IMR-90 (cell line): Measurements from ENCODE around the gene TACR2. TPM values are rescaled to one million over a fixed set of nuclear protein-coding genes. Genes with fewer than 3 reads are reported as not detected.

ENCODE experiments used
- ATAC-seq: fragments of 200-7000 bp; cut with Tn5 transposase; 2 replicates; pipeline ENCODE4 v1.9.1; 2020; ENCODE audit warnings: low read depth, mild to moderate bottlenecking, moderate library complexity
- BruUV-seq: library from RNA; stranded (reverse); fragments of 400-500 nt; replicated peaks from 2 replicates; lab custom pipeline; 2021; lab: Mats Ljungman, UMichigan
- CTCF ChIA-PET: fragments of 300-600 bp; formaldehyde crosslinking; extraction: SDS; loops from one replicate; lab custom pipeline; 2021; ENCODE audit warnings: antibody characterized with exemption; lab: Yijun Ruan, JAX
- POLR2A ChIA-PET: fragments of 300-600 bp; sonication (Branson Sonifier 250); formaldehyde crosslinking; loops from one replicate; lab custom pipeline; 2022; ENCODE audit warnings: antibody characterized with exemption; ENCODE audit not compliant: unreplicated experiment; lab: Charles Lee
- DNase-seq: peaks from one replicate; pipeline ENCODE4 v3.0.0; 2013
- H2AFZ ChIP-seq: replicated peaks from 2 replicates; pipeline ENCODE3; 2013; ENCODE audit warnings: low read length, mild to moderate bottlenecking; ENCODE audit not compliant: poor library complexity
- H2AK5ac ChIP-seq: 2 replicates; pipeline ENCODE4 v1.6.1; 2013; ENCODE audit warnings: low read depth, low read length, inconsistent platforms
- H2AK9ac ChIP-seq: replicated peaks from 2 replicates; pipeline ENCODE3; 2013; ENCODE audit warnings: mild to moderate bottlenecking, low read depth, low read length, moderate library complexity; ENCODE audit not compliant: poor library complexity
- H2BK120ac ChIP-seq: 2 replicates; pipeline ENCODE4 v1.6.1; 2013; ENCODE audit warnings: low read depth, low read length, inconsistent platforms
- H2BK15ac ChIP-seq: 3 replicates; pipeline ENCODE4 v1.6.1; 2013; ENCODE audit warnings: low read depth, low read length, inconsistent platforms
- H2BK20ac ChIP-seq: 2 replicates; pipeline ENCODE4 v1.6.1; 2013; ENCODE audit warnings: low read depth, mild to moderate bottlenecking, inconsistent platforms, low read length, moderate library complexity
- H2BK5ac ChIP-seq: 2 replicates; pipeline ENCODE4 v1.6.1; 2013; ENCODE audit warnings: mild to moderate bottlenecking, low read depth, low read length, inconsistent platforms; ENCODE audit not compliant: poor library complexity, severe bottlenecking
- H3K14ac ChIP-seq: replicated peaks from 2 replicates; pipeline ENCODE4 v1.6.1; 2013; ENCODE audit warnings: low read depth, low read length, inconsistent platforms
- H3K18ac ChIP-seq: 2 replicates; pipeline ENCODE4 v1.6.1; 2013; ENCODE audit warnings: low read depth, low read length, control low read depth
- H3K23ac ChIP-seq: 2 replicates; pipeline ENCODE4 v1.6.1; 2013; ENCODE audit warnings: low read depth, low read length, inconsistent platforms
- H3K27ac ChIP-seq: 2 replicates; pipeline ENCODE4 v1.5.1; 2013; ENCODE audit warnings: mild to moderate bottlenecking, control low read depth, low read length; ENCODE audit not compliant: insufficient read depth
- H3K27me3 ChIP-seq: 2 replicates; pipeline ENCODE4 v1.6.1; 2013; ENCODE audit warnings: low read length; ENCODE audit not compliant: control insufficient read depth, insufficient read depth
- H3K36me3 ChIP-seq: 2 replicates; pipeline ENCODE4 v1.6.1; 2013; ENCODE audit warnings: low read length, mixed read lengths; ENCODE audit not compliant: control insufficient read depth, insufficient read depth
- H3K4ac ChIP-seq: 2 replicates; pipeline ENCODE4 v1.6.1; 2013; ENCODE audit warnings: low read depth, low read length, inconsistent platforms
- H3K4me1 ChIP-seq: 2 replicates; pipeline ENCODE4 v1.6.1; 2013; ENCODE audit warnings: low read length, mixed read lengths; ENCODE audit not compliant: control insufficient read depth, insufficient read depth
- H3K4me2 ChIP-seq: 2 replicates; pipeline ENCODE4 v1.6.1; 2013; ENCODE audit warnings: low read depth, mild to moderate bottlenecking, control low read depth, low read length, moderate library complexity
- H3K4me3 ChIP-seq: 2 replicates; pipeline ENCODE4 v1.5.1; 2013; ENCODE audit warnings: low read depth, mild to moderate bottlenecking, control low read depth, low read length, moderate library complexity; ENCODE audit not compliant: insufficient read depth
- H3K56ac ChIP-seq: 2 replicates; pipeline ENCODE4 v1.6.1; 2013; ENCODE audit warnings: low read length, inconsistent platforms; ENCODE audit not compliant: insufficient read depth; ENCODE audit errors: extremely low read depth
- H3K79me1 ChIP-seq, 2 experiments: 2 replicates each; pipeline ENCODE4 v1.6.1; 2013; ENCODE audit warnings: low read length in 2 of 2, inconsistent platforms in 1 of 2, low read depth in 1 of 2
- H3K9ac ChIP-seq: 2 replicates; pipeline ENCODE4 v1.6.1; 2013; ENCODE audit warnings: low read depth, low read length, control low read depth
- H3K9me1 ChIP-seq: 2 replicates; pipeline ENCODE4 v1.6.1; 2013; ENCODE audit warnings: low read length, inconsistent platforms; ENCODE audit not compliant: insufficient read depth
- H3K9me3 ChIP-seq: 2 replicates; pipeline ENCODE4 v1.6.1; 2013; ENCODE audit warnings: low read length; ENCODE audit not compliant: control insufficient read depth, insufficient read depth
- H4K20me1 ChIP-seq: 2 replicates; pipeline ENCODE4 v1.6.1; 2013; ENCODE audit warnings: low read length, inconsistent platforms; ENCODE audit not compliant: insufficient read depth
- H4K5ac ChIP-seq: 2 replicates; pipeline ENCODE4 v1.6.1; 2013; ENCODE audit warnings: mild to moderate bottlenecking, low read depth, low read length, control low read depth
- H4K8ac ChIP-seq, 2 experiments: 2 replicates each; pipeline ENCODE4 v1.6.1; 2013; ENCODE audit warnings: low read depth in 2 of 2, low read length in 2 of 2, control low read depth in 1 of 2, inconsistent platforms in 1 of 2
- H4K91ac ChIP-seq: 2 replicates; pipeline ENCODE4 v1.6.1; 2013; ENCODE audit warnings: low read depth, low read length, inconsistent platforms; ENCODE audit not compliant: insufficient read depth
- CEBPB ChIP-seq: IDR thresholded peaks from 2 replicates; pipeline ENCODE4 v1.6.1; 2012; ENCODE audit warnings: low read depth, low read length, improper control_type of control experiment
- FOS ChIP-seq: fragments of 150-350 bp; IDR thresholded peaks from 2 replicates; pipeline ENCODE4 v1.6.1; 2016; ENCODE audit warnings: low read depth, low read length
- MAFK ChIP-seq: IDR thresholded peaks from 2 replicates; pipeline ENCODE4 v1.6.1; 2012; ENCODE audit warnings: low read depth, low read length, improper control_type of control experiment
- NFE2L2 ChIP-seq: fragments of 150-350 bp; IDR thresholded peaks from 2 replicates; pipeline ENCODE4 v1.6.1; 2016; ENCODE audit warnings: low read depth, mild to moderate bottlenecking, low read length
- POLR2A ChIP-seq: IDR thresholded peaks from 2 replicates; pipeline ENCODE4 v1.6.1; 2012; ENCODE audit warnings: mild to moderate bottlenecking, low read depth, low read length
- RCOR1 ChIP-seq: IDR thresholded peaks from 2 replicates; pipeline ENCODE4 v1.6.1; 2012; ENCODE audit warnings: mild to moderate bottlenecking, low read length, improper control_type of control experiment; ENCODE audit not compliant: insufficient replicate concordance
- WGBS, 2 experiments: methylation state at CpG; one replicate each; pipeline versions ENCODE4 v1.1.5 to v1.1.7; 2013; ENCODE audit warnings: missing lambda C conversion rate in 2 of 2; ENCODE audit not compliant: insufficient read length in 1 of 2; ENCODE audit errors: extremely low coverage in 2 of 2; 5-methylcytosine and 5-hydroxymethylcytosine counted together
- dilution Hi-C: fragments of 300-500 bp; cut with HindIII; formaldehyde crosslinking; loops from one replicate; pipeline ENCODE4 v1.14.3; 2018; ENCODE audit warnings: low sequenced_read_pairs; ENCODE audit not compliant: unreplicated experiment
- in situ Hi-C: fragments of 300-500 bp; cut with MboI; formaldehyde crosslinking; loops from 3 replicates; pipeline ENCODE4 v1.14.3; 2019; ENCODE audit warnings: low sequenced_read_pairs, inconsistent platforms, mixed read lengths
- intact Hi-C: fragments of 100-400 bp; cut with micrococcal nuclease; formaldehyde crosslinking; loops from 2 replicates; pipeline ENCODE4 v1.10.0; 2022
- polyA plus RNA-seq, 3 experiments: library from polyadenylated mRNA; depleted of rRNA; stranded (reverse); fragments of >200 nt; gene quantifications; 2 replicates each; pipeline ENCODE4 v1.2.3, GENCODE V29; 2012; ENCODE audit warnings: low replicate concordance in 1 of 3
- total RNA-seq: library from RNA; depleted of rRNA; stranded (reverse); fragments of >200 nt; gene quantifications from 2 replicates; pipeline ENCODE4 v1.2.3, GENCODE V29; 2012
- TF ChIP-seq, protein P1 (sequence below): fragments of 150-350 bp; IDR thresholded peaks from 2 replicates; pipeline ENCODE4 v1.6.1; 2017; ENCODE audit warnings: mild to moderate bottlenecking, antibody characterized with exemption, low read length, low read depth
- TF ChIP-seq, protein P2 (sequence below): conservative IDR thresholded peaks from 2 replicates; pipeline ENCODE4 v1.5.1; 2012; ENCODE audit warnings: mild to moderate bottlenecking, low read depth, low read length, improper control_type of control experiment
- TF ChIP-seq, protein P3 (sequence below): fragments of 150-350 bp; IDR thresholded peaks from 2 replicates; pipeline ENCODE4 v1.6.1; 2016; ENCODE audit warnings: low read depth, mild to moderate bottlenecking, low read length, moderate library complexity, borderline replicate concordance

Gene TACR2
- total and polyA plus RNA-seq, 2 of the 4 experiments (the other 2 are of a cell fraction) = not detected

DNA sequence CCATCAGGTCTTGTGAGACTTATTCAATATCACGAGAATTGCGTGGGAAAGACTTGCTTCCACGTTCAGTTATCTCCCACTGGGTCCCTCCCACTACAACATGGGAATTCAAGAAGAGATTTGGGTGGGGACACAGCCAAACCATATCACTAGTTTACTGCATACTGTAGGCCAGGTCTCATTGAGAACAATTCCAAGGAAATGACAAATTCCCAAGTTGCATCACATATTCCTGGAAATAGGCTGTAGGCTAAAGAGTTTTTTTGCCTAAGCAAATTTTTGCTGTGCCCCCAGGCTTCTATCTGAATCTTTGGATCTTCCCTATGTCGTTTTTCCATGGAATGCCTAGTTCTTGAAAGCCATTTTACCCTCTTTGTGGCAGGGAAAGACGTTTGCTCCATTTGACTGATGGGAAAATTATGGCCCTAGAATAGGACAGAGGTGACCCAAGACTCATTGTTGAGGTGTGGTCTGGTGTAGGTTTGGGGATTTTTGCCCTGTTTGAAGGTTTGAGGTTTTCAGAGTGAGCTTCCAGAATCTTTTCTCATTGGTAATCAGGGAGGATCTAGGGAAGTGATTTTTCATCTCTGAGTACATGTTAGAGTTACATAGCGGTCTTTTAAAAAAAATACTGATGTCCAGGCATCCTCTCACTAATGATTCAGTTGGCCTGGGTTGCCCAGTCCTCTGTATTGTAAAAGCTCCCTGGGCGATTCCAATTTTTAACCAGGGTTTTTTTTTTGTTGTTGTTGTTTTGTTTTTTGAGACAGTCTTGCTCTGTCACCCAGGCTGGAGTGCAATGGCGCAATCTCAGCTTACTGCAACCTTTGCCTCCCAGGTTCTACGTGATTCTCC lies 44.4 kb downstream of the TACR2 start:
- peaks cover 4% of the 10 kb centered on the region; the same call in 1 of the 2 replicates for H4K20me1 ChIP-seq
- H3K9me3 ChIP-seq = no peaks in the 10 kb centered on the region
- H3K4me3 ChIP-seq = no peak overlapping the region
- BruUV-seq = no TSS peak
- H4K8ac ChIP-seq = no peak overlapping the region
- intact Hi-C loops (no loop called here), dilution Hi-C loops (no loop called here), in situ Hi-C loops (no loop called here)
- WGBS, 2 experiments = 71% methylated on average over 2 of the region's 9 CpGs; no CpG with 5 or more reads in 1 of the 2 experiments
- H3K79me1 ChIP-seq = peaks cover 9 to 37% of the 10 kb centered on the region in 2 experiments
- TF ChIP-seq POLR2A = no peak
- TF ChIP-seq RCOR1 = no peak
- TF ChIP-seq, protein P1, sequence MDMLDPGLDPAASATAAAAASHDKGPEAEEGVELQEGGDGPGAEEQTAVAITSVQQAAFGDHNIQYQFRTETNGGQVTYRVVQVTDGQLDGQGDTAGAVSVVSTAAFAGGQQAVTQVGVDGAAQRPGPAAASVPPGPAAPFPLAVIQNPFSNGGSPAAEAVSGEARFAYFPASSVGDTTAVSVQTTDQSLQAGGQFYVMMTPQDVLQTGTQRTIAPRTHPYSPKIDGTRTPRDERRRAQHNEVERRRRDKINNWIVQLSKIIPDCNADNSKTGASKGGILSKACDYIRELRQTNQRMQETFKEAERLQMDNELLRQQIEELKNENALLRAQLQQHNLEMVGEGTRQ = no peak
- no peak for TF ChIP-seq MAFK
- TF ChIP-seq, protein P2, sequence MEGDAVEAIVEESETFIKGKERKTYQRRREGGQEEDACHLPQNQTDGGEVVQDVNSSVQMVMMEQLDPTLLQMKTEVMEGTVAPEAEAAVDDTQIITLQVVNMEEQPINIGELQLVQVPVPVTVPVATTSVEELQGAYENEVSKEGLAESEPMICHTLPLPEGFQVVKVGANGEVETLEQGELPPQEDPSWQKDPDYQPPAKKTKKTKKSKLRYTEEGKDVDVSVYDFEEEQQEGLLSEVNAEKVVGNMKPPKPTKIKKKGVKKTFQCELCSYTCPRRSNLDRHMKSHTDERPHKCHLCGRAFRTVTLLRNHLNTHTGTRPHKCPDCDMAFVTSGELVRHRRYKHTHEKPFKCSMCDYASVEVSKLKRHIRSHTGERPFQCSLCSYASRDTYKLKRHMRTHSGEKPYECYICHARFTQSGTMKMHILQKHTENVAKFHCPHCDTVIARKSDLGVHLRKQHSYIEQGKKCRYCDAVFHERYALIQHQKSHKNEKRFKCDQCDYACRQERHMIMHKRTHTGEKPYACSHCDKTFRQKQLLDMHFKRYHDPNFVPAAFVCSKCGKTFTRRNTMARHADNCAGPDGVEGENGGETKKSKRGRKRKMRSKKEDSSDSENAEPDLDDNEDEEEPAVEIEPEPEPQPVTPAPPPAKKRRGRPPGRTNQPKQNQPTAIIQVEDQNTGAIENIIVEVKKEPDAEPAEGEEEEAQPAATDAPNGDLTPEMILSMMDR = no peak
- TF ChIP-seq, protein P3, sequence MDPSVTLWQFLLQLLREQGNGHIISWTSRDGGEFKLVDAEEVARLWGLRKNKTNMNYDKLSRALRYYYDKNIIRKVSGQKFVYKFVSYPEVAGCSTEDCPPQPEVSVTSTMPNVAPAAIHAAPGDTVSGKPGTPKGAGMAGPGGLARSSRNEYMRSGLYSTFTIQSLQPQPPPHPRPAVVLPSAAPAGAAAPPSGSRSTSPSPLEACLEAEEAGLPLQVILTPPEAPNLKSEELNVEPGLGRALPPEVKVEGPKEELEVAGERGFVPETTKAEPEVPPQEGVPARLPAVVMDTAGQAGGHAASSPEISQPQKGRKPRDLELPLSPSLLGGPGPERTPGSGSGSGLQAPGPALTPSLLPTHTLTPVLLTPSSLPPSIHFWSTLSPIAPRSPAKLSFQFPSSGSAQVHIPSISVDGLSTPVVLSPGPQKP = no peak
- no peak for TF ChIP-seq NFE2L2
- TF ChIP-seq FOS = no peak
- TF ChIP-seq CEBPB = peak; percentile 59; the same call in 1 of the 2 replicates
- no peak overlapping the region for H2AK9ac ChIP-seq
- CTCF ChIA-PET = no interaction called here
- DNase-seq = peak; percentile 41
- H3K4ac ChIP-seq = no peak overlapping the region
- POLR2A ChIA-PET = interaction anchor here (0.7 kb wide), 1 partner anchor 380 kb away, joined by 5 read pairs; no protein-coding TSS in a partner anchor
- H3K27me3 ChIP-seq = no peaks in the 10 kb centered on the region
- no peak overlapping the region for H3K18ac ChIP-seq
- H2BK5ac ChIP-seq = no peak overlapping the region
- no peak overlapping the region for H2BK15ac ChIP-seq
- peak; percentile 40; the same call in 1 of the 2 replicates for ATAC-seq
- H2BK20ac ChIP-seq = no peak overlapping the region
- no peak overlapping the region for H2AFZ ChIP-seq
- H3K23ac ChIP-seq = no peak overlapping the region
- H3K36me3 ChIP-seq = peaks cover 38% of the 10 kb centered on the region
- H3K4me1 ChIP-seq = 0 out of 2 replicates have a peak, but pooled peaks cover 2% of the 10 kb centered on the region
- H3K14ac ChIP-seq = no peak overlapping the region
- no peak overlapping the region; the same call in 1 of the 2 replicates for H2AK5ac ChIP-seq
- H2BK120ac ChIP-seq = no peak overlapping the region
- H4K5ac ChIP-seq = no peak overlapping the region
- H3K27ac ChIP-seq = no peak overlapping the region
- no peak overlapping the region for H4K91ac ChIP-seq
- no peak overlapping the region for H3K9ac ChIP-seq
- H3K4me2 ChIP-seq = no peak overlapping the region
- no peak overlapping the region for H3K56ac ChIP-seq
- peaks cover 7% of the 10 kb centered on the region for H3K9me1 ChIP-seq
